ENCODE data around the gene PRKG1. TPM values are rescaled to one million over a fixed set of nuclear protein-coding genes. Genes with fewer than 3 reads are reported as not detected.

The PRKG1 gene
- total RNA-seq, 4 donors from 2014 or later, result 24.5 to 46.1 (median 37.1) TPM

DNA sequence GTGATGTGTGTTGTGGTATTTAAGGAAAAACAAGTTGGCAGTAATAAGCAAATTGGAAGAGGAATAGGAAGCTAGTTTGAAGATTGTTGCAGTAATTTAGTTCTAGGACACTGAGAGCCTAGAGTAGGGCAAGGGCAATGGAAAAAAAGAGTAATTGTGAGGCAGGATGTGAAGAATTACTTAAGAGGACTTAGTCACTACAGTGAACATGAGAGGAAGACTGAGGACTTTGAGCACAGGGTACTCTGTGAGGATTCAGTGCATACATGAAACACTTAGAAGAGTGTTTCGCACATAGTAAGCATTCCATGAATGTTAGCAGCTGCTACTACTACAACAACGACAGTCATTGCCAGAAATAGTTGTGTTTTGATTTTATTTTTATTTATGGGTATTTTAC lies 1208.9 kb downstream of the PRKG1 start:
- Histone ChIP-seq H3K4me1 (peaks cover 0 to 10% (median 6%) of the 10 kb centered on the region in 4 donors), H3K27ac (replicated peaks in 1 of 4) (no peak overlapping the region), H3K36me3 (peaks cover 0 to 16% (median 0%) of the 10 kb centered on the region in 4 donors), H3K27me3 (no peaks in the 10 kb centered on the region), H3K4me3 (no peak overlapping the region), H3K9me3 (no peaks in the 10 kb centered on the region)
- intact Hi-C loops (cut with DNase I), result no loop called here
- WGBS, result 93% methylated on average over 2 of the region's 2 CpGs
- no peak for TF ChIP-seq POLR2A (IDR thresholded peaks at IDR 0.05; ENCODE audit: low read depth)
- no peak for TF ChIP-seq EP300 (IDR thresholded peaks at IDR 0.05)
- TF ChIP-seq, protein P1, sequence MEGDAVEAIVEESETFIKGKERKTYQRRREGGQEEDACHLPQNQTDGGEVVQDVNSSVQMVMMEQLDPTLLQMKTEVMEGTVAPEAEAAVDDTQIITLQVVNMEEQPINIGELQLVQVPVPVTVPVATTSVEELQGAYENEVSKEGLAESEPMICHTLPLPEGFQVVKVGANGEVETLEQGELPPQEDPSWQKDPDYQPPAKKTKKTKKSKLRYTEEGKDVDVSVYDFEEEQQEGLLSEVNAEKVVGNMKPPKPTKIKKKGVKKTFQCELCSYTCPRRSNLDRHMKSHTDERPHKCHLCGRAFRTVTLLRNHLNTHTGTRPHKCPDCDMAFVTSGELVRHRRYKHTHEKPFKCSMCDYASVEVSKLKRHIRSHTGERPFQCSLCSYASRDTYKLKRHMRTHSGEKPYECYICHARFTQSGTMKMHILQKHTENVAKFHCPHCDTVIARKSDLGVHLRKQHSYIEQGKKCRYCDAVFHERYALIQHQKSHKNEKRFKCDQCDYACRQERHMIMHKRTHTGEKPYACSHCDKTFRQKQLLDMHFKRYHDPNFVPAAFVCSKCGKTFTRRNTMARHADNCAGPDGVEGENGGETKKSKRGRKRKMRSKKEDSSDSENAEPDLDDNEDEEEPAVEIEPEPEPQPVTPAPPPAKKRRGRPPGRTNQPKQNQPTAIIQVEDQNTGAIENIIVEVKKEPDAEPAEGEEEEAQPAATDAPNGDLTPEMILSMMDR (IDR thresholded peaks at IDR 0.05), result no peak
- DNase-seq (ENCODE audit: extremely low spot score), result no peak

GRCh38 chr10:52284416-52285013 lies 1210.2 kb downstream of the PRKG1 start:
- TF ChIP-seq, protein P1 (IDR thresholded peaks at IDR 0.05), result no peak
- no peak for TF ChIP-seq POLR2AphosphoS5 (IDR thresholded peaks at IDR 0.05)
- Histone ChIP-seq H3K27ac (replicated peaks in 1 of 4) (no peak overlapping the region), H3K36me3 (peaks cover 0 to 25% (median 0%) of the 10 kb centered on the region in 4 donors), H3K9me3 (no peaks in the 10 kb centered on the region), H3K27me3 (no peaks in the 10 kb centered on the region), H3K4me3 (no peak overlapping the region), H3K4me1 (peaks cover 0 to 10% (median 6%) of the 10 kb centered on the region in 4 donors)
- intact Hi-C loops (cut with DNase I), result no loop called here
- WGBS, result 89% methylated on average over 2 of the region's 2 CpGs
- DNase-seq (ENCODE audit: extremely low spot score), result no peak

- TF ChIP-seq POLR2AphosphoS5 (IDR thresholded peaks at IDR 0.05), result no peak
- TF ChIP-seq EP300 (IDR thresholded peaks at IDR 0.05), result no peak
- TF ChIP-seq, protein P1 (IDR thresholded peaks at IDR 0.05), result no peak
- TF ChIP-seq POLR2A (IDR thresholded peaks at IDR 0.05; ENCODE audit: low read depth), result no peak
- H3K9me3 ChIP-seq, result no peaks in the 10 kb centered on the region
- 100% methylated on average over 1 of the region's 1 CpG for WGBS
These were observed 1213.6 kb downstream of the PRKG1 start for GRCh38 chr10:52287866-52288265.

DNA sequence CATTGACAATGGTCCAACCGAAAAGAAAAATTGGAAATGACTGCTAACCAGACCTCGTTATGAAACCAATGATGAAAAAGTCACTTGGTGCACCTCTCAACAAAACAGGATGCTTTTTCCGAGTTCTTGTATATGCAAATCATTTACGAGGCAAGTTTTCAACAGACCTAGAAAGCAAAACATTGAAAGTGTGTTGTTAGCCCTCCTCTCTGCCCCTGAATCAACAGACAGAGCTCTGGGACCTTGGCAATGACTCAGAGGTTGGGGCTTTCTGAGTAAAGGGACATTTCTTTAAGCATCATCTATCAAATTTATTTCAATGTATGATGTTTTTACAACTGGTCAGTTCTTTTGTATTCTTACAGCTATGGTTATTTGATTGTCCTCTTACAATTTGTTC lies 1223.5 kb downstream of the PRKG1 start:
- H3K4me1 ChIP-seq, result no peaks in the 10 kb centered on the region
- no peak overlapping the region for H3K27ac ChIP-seq (replicated peaks in 1 of 4)
- TF ChIP-seq POLR2A (IDR thresholded peaks at IDR 0.05; ENCODE audit: low read depth) (no peak), POLR2AphosphoS5 (IDR thresholded peaks at IDR 0.05) (no peak), EP300 (IDR thresholded peaks at IDR 0.05) (no peak)
- TF ChIP-seq, protein P1 (IDR thresholded peaks at IDR 0.05), result no peak
- peaks cover 0 to 6% (median 3%) of the 10 kb centered on the region in 4 donors for H3K36me3 ChIP-seq
- DNase-seq (ENCODE audit: extremely low spot score), result no peak
- intact Hi-C loops (cut with DNase I), result no loop called here
- no peak overlapping the region for H3K4me3 ChIP-seq
- no peaks in the 10 kb centered on the region for H3K9me3 ChIP-seq
- 85% methylated on average over 4 of the region's 4 CpGs for WGBS
- no peaks in the 10 kb centered on the region for H3K27me3 ChIP-seq

More at GRCh38 chr10:52287866-52288265, 1213.6 kb downstream of the PRKG1 start:
- H3K4me3 ChIP-seq, result no peak overlapping the region
- no peaks in the 10 kb centered on the region for H3K27me3 ChIP-seq
- no peaks in the 10 kb centered on the region for H3K4me1 ChIP-seq
- intact Hi-C loops (cut with DNase I), result no loop called here
- no peak for DNase-seq (ENCODE audit: extremely low spot score)
- H3K27ac ChIP-seq (replicated peaks in 1 of 4), result no peak overlapping the region
- peaks cover 0 to 17% (median 0%) of the 10 kb centered on the region in 4 donors for H3K36me3 ChIP-seq

All from esophagus muscularis mucosa (tissue), 4 donors.